ENCODE results near the gene CD2BP2. TPM values are rescaled to one million over a fixed set of nuclear protein-coding genes. Genes with fewer than 3 reads are reported as not detected.

The CD2BP2 gene
- total and polyA plus RNA-seq, 2 of the 13 experiments (the other 11 are each of a cell fraction or from before 2014, with no cell fraction given) = 24.9 to 54.6 TPM

DNA sequence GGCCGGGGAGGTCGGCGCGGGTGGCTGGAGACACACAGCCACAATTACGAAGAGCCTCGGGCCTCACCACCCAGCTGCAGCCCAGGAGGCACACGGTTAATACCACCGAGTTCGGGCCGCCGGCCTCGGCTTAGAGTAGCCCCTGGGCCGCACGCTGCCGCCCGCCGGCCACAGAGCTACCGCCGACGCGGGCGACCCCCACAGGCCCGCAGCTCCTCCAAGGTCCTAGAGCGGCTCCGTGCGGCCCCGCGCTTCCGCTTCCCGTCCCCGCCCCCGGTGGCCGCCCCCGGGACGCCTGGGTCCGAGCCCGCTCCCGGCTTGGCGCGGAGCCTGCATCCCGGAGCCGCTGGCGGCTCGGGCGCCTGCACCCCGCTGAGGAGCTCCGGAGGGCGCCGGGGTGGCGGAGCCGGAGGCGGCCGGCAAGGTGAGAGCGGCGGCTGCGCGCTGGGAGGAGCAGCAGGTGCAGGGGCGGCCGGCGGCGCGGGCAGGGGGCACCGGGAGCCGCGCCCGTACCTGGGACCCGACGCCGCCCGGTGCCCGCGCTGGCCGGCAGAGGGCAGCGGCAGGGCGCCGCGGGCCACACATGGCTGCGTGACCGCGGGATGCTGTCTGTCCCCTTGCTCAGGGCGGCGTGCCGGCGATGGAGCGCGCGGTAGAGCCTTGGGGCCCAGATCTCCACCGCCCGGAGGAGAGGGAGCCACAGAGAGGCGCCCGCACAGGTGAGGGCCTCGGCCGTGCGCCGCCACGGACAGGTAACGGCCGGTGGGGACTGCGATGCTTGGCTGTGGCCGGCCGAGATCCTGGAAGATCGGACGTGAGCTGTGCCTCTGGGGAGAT, 40.3 kb upstream of the CD2BP2 start, which contains the start of gene ZNF48 (continued):
- TF ChIP-seq GABPA (IDR thresholded peaks at IDR 0.05; ENCODE audit: low read depth, low read length) (peak; percentile 95), GABPA (CRISPR knock-in tag; IDR thresholded peaks at IDR 0.05; ENCODE audit: low read depth) (peak; percentile 85), SP1 (IDR thresholded peaks at IDR 0.05) (no peak), SP1 (CRISPR knock-in tag; IDR thresholded peaks at IDR 0.05) (peak; percentile 75; the same call in 1 of the 2 replicates), ZNF333 (CRISPR knock-in tag; IDR thresholded peaks at IDR 0.05; ENCODE audit: borderline replicate concordance) (no peak; the same call in 1 of the 2 replicates), ATAD3A (CRISPR knock-in tag; IDR thresholded peaks at IDR 0.05) (no peak), ZNF136 (CRISPR knock-in tag; IDR thresholded peaks at IDR 0.05; ENCODE audit: low read depth) (peak; percentile 51; the same call in 1 of the 2 replicates), RELA (CRISPR knock-in tag; IDR thresholded peaks at IDR 0.05) (no peak), ZNF883 (CRISPR knock-in tag; IDR thresholded peaks at IDR 0.05; ENCODE audit: not compliant biosample characterization) (peak; percentile 43), SPEN (CRISPR knock-in tag; IDR thresholded peaks at IDR 0.05; ENCODE audit: low read depth) (peak; percentile 98), ZBTB37 (CRISPR knock-in tag; IDR thresholded peaks at IDR 0.05) (no peak), TCF7 (IDR thresholded peaks at IDR 0.05; ENCODE audit: low read depth) (no peak), ZNF589 (CRISPR knock-in tag; conservative IDR thresholded peaks at IDR 0.05) (peak; percentile 46; the same call in 1 of the 2 replicates), ZNF430 (CRISPR knock-in tag; IDR thresholded peaks at IDR 0.05) (peak; percentile 85), GLI4 (CRISPR knock-in tag; IDR thresholded peaks at IDR 0.05; ENCODE audit: borderline replicate concordance) (no peak), SMAD9 (CRISPR knock-in tag; IDR thresholded peaks at IDR 0.05) (0 out of 2 replicates have a peak, but pooled peaks have one; percentile 53), KDM4B (CRISPR knock-in tag; IDR thresholded peaks at IDR 0.05) (peak; percentile 17; the same call in 1 of the 2 replicates), ZNF20 (CRISPR knock-in tag; IDR thresholded peaks at IDR 0.05) (no peak), HCFC1 (IDR thresholded peaks at IDR 0.05; ENCODE audit: low read depth, low read length) (peak; percentile 75), KLF15 (CRISPR knock-in tag; IDR thresholded peaks at IDR 0.05; ENCODE audit: borderline replicate concordance) (no peak), ZNF326 (CRISPR knock-in tag; IDR thresholded peaks at IDR 0.05; ENCODE audit: borderline replicate concordance) (no peak), ZNF550 (CRISPR knock-in tag; IDR thresholded peaks at IDR 0.05; ENCODE audit: borderline replicate concordance) (0 out of 2 replicates have a peak, but pooled peaks have one; percentile 63), MIER3 (CRISPR knock-in tag; IDR thresholded peaks at IDR 0.05; ENCODE audit: borderline replicate concordance) (peak; percentile 30; the same call in 1 of the 2 replicates), GTF2F1 (IDR thresholded peaks at IDR 0.05; ENCODE audit: low read length) (0 out of 2 replicates have a peak, but pooled peaks have one; percentile 12), YEATS4 (CRISPR knock-in tag; IDR thresholded peaks at IDR 0.05; ENCODE audit: borderline replicate concordance) (peak; percentile 80), TARDBP (CRISPR knock-in tag; IDR thresholded peaks at IDR 0.05) (0 out of 2 replicates have a peak, but pooled peaks have one; percentile 27)
- TF ChIP-seq, protein P1, sequence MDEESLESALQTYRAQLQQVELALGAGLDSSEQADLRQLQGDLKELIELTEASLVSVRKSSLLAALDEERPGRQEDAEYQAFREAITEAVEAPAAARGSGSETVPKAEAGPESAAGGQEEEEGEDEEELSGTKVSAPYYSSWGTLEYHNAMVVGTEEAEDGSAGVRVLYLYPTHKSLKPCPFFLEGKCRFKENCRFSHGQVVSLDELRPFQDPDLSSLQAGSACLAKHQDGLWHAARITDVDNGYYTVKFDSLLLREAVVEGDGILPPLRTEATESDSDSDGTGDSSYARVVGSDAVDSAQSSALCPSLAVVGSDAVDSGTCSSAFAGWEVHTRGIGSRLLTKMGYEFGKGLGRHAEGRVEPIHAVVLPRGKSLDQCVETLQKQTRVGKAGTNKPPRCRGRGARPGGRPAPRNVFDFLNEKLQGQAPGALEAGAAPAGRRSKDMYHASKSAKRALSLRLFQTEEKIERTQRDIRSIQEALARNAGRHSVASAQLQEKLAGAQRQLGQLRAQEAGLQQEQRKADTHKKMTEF (CRISPR knock-in tag; IDR thresholded peaks at IDR 0.05) = peak; percentile 92
- TF ChIP-seq, protein P2, sequence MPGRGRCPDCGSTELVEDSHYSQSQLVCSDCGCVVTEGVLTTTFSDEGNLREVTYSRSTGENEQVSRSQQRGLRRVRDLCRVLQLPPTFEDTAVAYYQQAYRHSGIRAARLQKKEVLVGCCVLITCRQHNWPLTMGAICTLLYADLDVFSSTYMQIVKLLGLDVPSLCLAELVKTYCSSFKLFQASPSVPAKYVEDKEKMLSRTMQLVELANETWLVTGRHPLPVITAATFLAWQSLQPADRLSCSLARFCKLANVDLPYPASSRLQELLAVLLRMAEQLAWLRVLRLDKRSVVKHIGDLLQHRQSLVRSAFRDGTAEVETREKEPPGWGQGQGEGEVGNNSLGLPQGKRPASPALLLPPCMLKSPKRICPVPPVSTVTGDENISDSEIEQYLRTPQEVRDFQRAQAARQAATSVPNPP (CRISPR knock-in tag; IDR thresholded peaks at IDR 0.05) = peak; percentile 49; the same call in 1 of the 2 replicates
